ENCODE results near the gene PXDN. TPM values are rescaled to one million over a fixed set of nuclear protein-coding genes. Genes with fewer than 3 reads are reported as not detected.

Gene PXDN
- total RNA-seq, 1 experiment from 2014 or later, result 0.25 TPM

DNA sequence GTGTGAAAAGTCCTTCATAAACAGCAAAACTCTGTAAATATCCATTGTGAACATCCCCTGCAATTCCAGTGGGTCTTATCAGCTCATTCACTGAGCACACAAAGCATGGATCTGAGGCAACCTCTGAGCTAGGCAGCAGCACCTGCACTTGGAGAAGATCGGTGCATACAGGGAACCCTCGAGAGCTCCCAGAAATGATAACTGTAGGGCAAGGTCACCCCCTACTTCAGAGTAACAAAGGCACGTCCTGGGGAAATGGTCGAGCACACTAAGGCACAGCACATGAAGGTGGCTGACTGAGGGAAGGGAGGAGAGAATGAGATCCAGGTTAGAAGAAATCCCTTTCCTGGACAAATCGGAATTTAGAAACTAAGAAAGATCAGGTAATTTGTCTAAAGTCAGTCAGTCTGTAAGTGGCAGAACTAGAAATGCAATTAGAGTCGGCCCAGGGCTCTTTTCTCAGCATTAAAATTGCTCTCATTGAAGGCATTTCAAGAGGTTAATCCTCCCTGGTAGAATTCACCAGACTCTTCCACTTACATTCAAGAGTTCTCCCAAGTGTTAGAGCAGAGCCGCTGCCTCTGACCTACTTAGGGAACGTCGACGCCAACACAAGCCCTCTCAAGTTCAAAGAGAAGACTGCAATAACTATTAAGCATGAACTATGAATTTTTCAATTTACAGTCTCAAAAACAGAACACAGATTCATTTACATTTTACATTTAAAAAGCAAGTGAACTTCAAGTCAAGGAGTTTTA is 45.9 kb downstream of the PXDN start:
- DNase-seq, result no peak
- Histone ChIP-seq H3K9me3 (no peaks in the 10 kb centered on the region), H3K36me3 (ENCODE audit: control insufficient read depth, insufficient read depth, low read length) (no peaks in the 10 kb centered on the region), H3K27me3 (replicated peaks; ENCODE audit: control insufficient read depth, insufficient read depth, low read length) (no peaks in the 10 kb centered on the region), H3K4me3 (ENCODE audit: low read depth, low read length) (no peak overlapping the region), H3K4me1 (no peaks in the 10 kb centered on the region)
- Mint-ChIP-seq H3K4me1 (ENCODE audit: low read depth, unreplicated experiment) (peaks cover 8% of the 10 kb centered on the region), H3K4me3 (ENCODE audit: unreplicated experiment) (no peak overlapping the region), H3K36me3 (ENCODE audit: insufficient read depth, unreplicated experiment) (no peaks in the 10 kb centered on the region), H3K27ac (ENCODE audit: unreplicated experiment) (no peak overlapping the region), H3K27me3 (ENCODE audit: insufficient read depth, unreplicated experiment) (no peaks in the 10 kb centered on the region), H3K9me3 (ENCODE audit: unreplicated experiment) (no peaks in the 10 kb centered on the region)
- ChIA-PET POLR2A (no interaction called here), CTCF (interaction anchor here (0.6 to 1.5 kb wide), 2 partner anchors 52 to 119 kb away, joined by 3 to 6 read pairs; no protein-coding TSS in a partner anchor)
- BruUV-seq (replicated peaks), result no TSS peak
- intact Hi-C loops (cut with micrococcal nuclease; ENCODE audit: unreplicated experiment), result no loop called here
- TF ChIP-seq, protein P1, sequence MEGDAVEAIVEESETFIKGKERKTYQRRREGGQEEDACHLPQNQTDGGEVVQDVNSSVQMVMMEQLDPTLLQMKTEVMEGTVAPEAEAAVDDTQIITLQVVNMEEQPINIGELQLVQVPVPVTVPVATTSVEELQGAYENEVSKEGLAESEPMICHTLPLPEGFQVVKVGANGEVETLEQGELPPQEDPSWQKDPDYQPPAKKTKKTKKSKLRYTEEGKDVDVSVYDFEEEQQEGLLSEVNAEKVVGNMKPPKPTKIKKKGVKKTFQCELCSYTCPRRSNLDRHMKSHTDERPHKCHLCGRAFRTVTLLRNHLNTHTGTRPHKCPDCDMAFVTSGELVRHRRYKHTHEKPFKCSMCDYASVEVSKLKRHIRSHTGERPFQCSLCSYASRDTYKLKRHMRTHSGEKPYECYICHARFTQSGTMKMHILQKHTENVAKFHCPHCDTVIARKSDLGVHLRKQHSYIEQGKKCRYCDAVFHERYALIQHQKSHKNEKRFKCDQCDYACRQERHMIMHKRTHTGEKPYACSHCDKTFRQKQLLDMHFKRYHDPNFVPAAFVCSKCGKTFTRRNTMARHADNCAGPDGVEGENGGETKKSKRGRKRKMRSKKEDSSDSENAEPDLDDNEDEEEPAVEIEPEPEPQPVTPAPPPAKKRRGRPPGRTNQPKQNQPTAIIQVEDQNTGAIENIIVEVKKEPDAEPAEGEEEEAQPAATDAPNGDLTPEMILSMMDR (IDR thresholded peaks at IDR 0.05; ENCODE audit: insufficient read depth in 1 of 2, low read depth in 1 of 2, low read length in 1 of 2, severe bottlenecking in 1 of 2, unreplicated experiment in 1 of 2), result no peak

DNA sequence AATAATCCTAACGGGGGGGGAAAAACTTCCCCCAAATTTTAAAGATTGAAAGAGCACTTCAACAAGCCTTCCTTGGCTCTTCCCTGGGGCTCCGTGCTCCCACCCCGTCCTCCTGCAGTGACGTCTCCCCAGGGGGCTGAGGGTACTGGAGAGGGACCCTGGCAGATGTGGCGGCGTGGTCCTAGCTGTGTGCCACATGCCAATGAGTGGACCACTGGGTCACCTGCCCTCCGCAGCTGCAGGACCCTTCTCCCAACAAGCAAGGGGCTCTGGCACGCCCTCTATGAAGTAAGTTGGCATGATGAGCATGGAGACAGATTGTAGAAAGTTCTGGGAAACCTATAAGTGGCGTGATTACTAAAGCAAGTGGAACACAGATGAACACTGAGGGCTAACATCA is 46.7 kb downstream of the PXDN start:
- TF ChIP-seq, protein P1 (IDR thresholded peaks at IDR 0.05; ENCODE audit: insufficient read depth in 1 of 2, low read depth in 1 of 2, low read length in 1 of 2, severe bottlenecking in 1 of 2, unreplicated experiment in 1 of 2), result no peak
- no peaks in the 10 kb centered on the region for H3K36me3 Mint-ChIP-seq (ENCODE audit: insufficient read depth, unreplicated experiment)
- BruUV-seq (replicated peaks), result no TSS peak
- peaks cover 8% of the 10 kb centered on the region for H3K4me1 Mint-ChIP-seq (ENCODE audit: low read depth, unreplicated experiment)
- no peaks in the 10 kb centered on the region for H3K4me1 ChIP-seq
- no peak overlapping the region for H3K4me3 ChIP-seq (ENCODE audit: low read depth, low read length)
- H3K27me3 Mint-ChIP-seq (ENCODE audit: insufficient read depth, unreplicated experiment), result no peaks in the 10 kb centered on the region
- H3K27ac Mint-ChIP-seq (ENCODE audit: unreplicated experiment), result no peak overlapping the region
- CTCF ChIA-PET, result interaction anchor here (0.6 to 1.5 kb wide), 2 partner anchors 53 to 120 kb away, joined by 3 to 6 read pairs; no protein-coding TSS in a partner anchor
- no peaks in the 10 kb centered on the region for H3K9me3 ChIP-seq
- POLR2A ChIA-PET, result no interaction called here
- no peak overlapping the region for H3K4me3 Mint-ChIP-seq (ENCODE audit: unreplicated experiment)
- H3K9me3 Mint-ChIP-seq (ENCODE audit: unreplicated experiment), result no peaks in the 10 kb centered on the region
- no peaks in the 10 kb centered on the region for H3K27me3 ChIP-seq (replicated peaks; ENCODE audit: control insufficient read depth, insufficient read depth, low read length)
- DNase-seq, result no peak
- no peaks in the 10 kb centered on the region for H3K36me3 ChIP-seq (ENCODE audit: control insufficient read depth, insufficient read depth, low read length)
- intact Hi-C loops (cut with micrococcal nuclease; ENCODE audit: unreplicated experiment), result no loop called here

DNA sequence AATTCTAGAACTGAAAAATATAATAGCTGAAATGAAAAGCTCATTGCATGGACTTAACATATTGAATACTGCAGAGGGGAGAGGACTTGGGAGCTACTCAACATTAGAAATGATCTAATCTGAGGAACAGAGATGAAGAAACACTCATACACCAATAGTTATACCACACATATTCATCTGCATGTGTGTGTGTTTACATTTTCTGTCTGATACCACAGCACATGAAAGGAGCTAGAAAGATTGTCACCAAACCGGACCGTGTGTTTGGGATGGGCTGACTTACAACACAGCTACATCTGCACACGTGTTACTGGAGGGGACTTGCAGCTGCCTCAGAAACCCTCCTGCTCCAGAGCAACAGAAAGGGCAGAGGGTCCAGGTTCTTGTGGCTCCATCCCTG is 47.8 kb downstream of the PXDN start:
- no TSS peak for BruUV-seq (replicated peaks)
- Histone ChIP-seq H3K27me3 (replicated peaks; ENCODE audit: control insufficient read depth, insufficient read depth, low read length) (no peaks in the 10 kb centered on the region), H3K4me3 (ENCODE audit: low read depth, low read length) (no peak overlapping the region), H3K9me3 (no peaks in the 10 kb centered on the region), H3K4me1 (no peaks in the 10 kb centered on the region), H3K36me3 (ENCODE audit: control insufficient read depth, insufficient read depth, low read length) (no peaks in the 10 kb centered on the region)
- Mint-ChIP-seq H3K36me3 (ENCODE audit: insufficient read depth, unreplicated experiment) (no peaks in the 10 kb centered on the region), H3K4me1 (ENCODE audit: low read depth, unreplicated experiment) (peaks cover 8% of the 10 kb centered on the region), H3K27ac (ENCODE audit: unreplicated experiment) (no peak overlapping the region), H3K27me3 (ENCODE audit: insufficient read depth, unreplicated experiment) (no peaks in the 10 kb centered on the region), H3K4me3 (ENCODE audit: unreplicated experiment) (no peak overlapping the region), H3K9me3 (ENCODE audit: unreplicated experiment) (no peaks in the 10 kb centered on the region)
- CTCF ChIA-PET, result no interaction called here
- no peak for DNase-seq
- TF ChIP-seq, protein P1 (IDR thresholded peaks at IDR 0.05; ENCODE audit: insufficient read depth in 1 of 2, low read depth in 1 of 2, low read length in 1 of 2, severe bottlenecking in 1 of 2, unreplicated experiment in 1 of 2), result no peak
- POLR2A ChIA-PET, result no interaction called here
- intact Hi-C loops (cut with micrococcal nuclease; ENCODE audit: unreplicated experiment), result no loop called here
